Body of pancreas (tissue), 4 donors: Measurements from ENCODE around the gene VPS26C.

Source experiments
- CTCF ChIP-seq, 7 experiments: fragments of 450-650 bp in 4 of 7; fragments of 200-600 bp in 3 of 7; sonication (generic) in 3 of 7; IDR thresholded peaks; one replicate each; pipeline ENCODE4 v1.5.1; 2016 to 2019; ENCODE audit warnings: antibody characterized with exemption in 7 of 7
- POLR2A ChIP-seq, 3 donors: fragments of 450-650 bp; IDR thresholded peaks; one replicate each; pipeline ENCODE4 v1.6.1; 2016; ENCODE audit warnings: antibody characterized with exemption in 3 of 3, mild to moderate bottlenecking in 2 of 3

GRCh38 chr21:37292941-37293340 is 25.8 kb upstream of the VPS26C start:
- no peak for TF ChIP-seq CTCF (IDR thresholded peaks at IDR 0.05)
- TF ChIP-seq POLR2A (IDR thresholded peaks at IDR 0.05): no peak
